IMR-90 (cell line): ENCODE measurements around the gene MBTD1. TPM values are rescaled to one million over a fixed set of nuclear protein-coding genes. Genes with fewer than 3 reads are reported as not detected.

Experiments
- ATAC-seq: fragments of 200-7000 bp; cut with Tn5 transposase; 2 replicates; pipeline ENCODE4 v1.9.1; 2020; ENCODE audit warnings: low read depth, mild to moderate bottlenecking, moderate library complexity
- BruUV-seq: library from RNA; stranded (reverse); fragments of 400-500 nt; replicated peaks from 2 replicates; lab custom pipeline; 2021; lab: Mats Ljungman, UMichigan
- CTCF ChIA-PET: fragments of 300-600 bp; formaldehyde crosslinking; extraction: SDS; loops from one replicate; lab custom pipeline; 2021; ENCODE audit warnings: antibody characterized with exemption; lab: Yijun Ruan, JAX
- POLR2A ChIA-PET: fragments of 300-600 bp; sonication (Branson Sonifier 250); formaldehyde crosslinking; loops from one replicate; lab custom pipeline; 2022; ENCODE audit warnings: antibody characterized with exemption; ENCODE audit not compliant: unreplicated experiment; lab: Charles Lee
- DNase-seq: peaks from one replicate; pipeline ENCODE4 v3.0.0; 2013
- H2AFZ ChIP-seq: replicated peaks from 2 replicates; pipeline ENCODE3; 2013; ENCODE audit warnings: low read length, mild to moderate bottlenecking; ENCODE audit not compliant: poor library complexity
- H2AK5ac ChIP-seq: 2 replicates; pipeline ENCODE4 v1.6.1; 2013; ENCODE audit warnings: low read depth, low read length, inconsistent platforms
- H2AK9ac ChIP-seq: replicated peaks from 2 replicates; pipeline ENCODE3; 2013; ENCODE audit warnings: mild to moderate bottlenecking, low read depth, low read length, moderate library complexity; ENCODE audit not compliant: poor library complexity
- H2BK120ac ChIP-seq: 2 replicates; pipeline ENCODE4 v1.6.1; 2013; ENCODE audit warnings: low read depth, low read length, inconsistent platforms
- H2BK15ac ChIP-seq: 3 replicates; pipeline ENCODE4 v1.6.1; 2013; ENCODE audit warnings: low read depth, low read length, inconsistent platforms
- H2BK20ac ChIP-seq: 2 replicates; pipeline ENCODE4 v1.6.1; 2013; ENCODE audit warnings: low read depth, mild to moderate bottlenecking, inconsistent platforms, low read length, moderate library complexity
- H2BK5ac ChIP-seq: 2 replicates; pipeline ENCODE4 v1.6.1; 2013; ENCODE audit warnings: mild to moderate bottlenecking, low read depth, low read length, inconsistent platforms; ENCODE audit not compliant: poor library complexity, severe bottlenecking
- H3K14ac ChIP-seq: replicated peaks from 2 replicates; pipeline ENCODE4 v1.6.1; 2013; ENCODE audit warnings: low read depth, low read length, inconsistent platforms
- H3K18ac ChIP-seq: 2 replicates; pipeline ENCODE4 v1.6.1; 2013; ENCODE audit warnings: low read depth, low read length, control low read depth
- H3K23ac ChIP-seq: 2 replicates; pipeline ENCODE4 v1.6.1; 2013; ENCODE audit warnings: low read depth, low read length, inconsistent platforms
- H3K27ac ChIP-seq: 2 replicates; pipeline ENCODE4 v1.5.1; 2013; ENCODE audit warnings: mild to moderate bottlenecking, control low read depth, low read length; ENCODE audit not compliant: insufficient read depth
- H3K27me3 ChIP-seq: 2 replicates; pipeline ENCODE4 v1.6.1; 2013; ENCODE audit warnings: low read length; ENCODE audit not compliant: control insufficient read depth, insufficient read depth
- H3K36me3 ChIP-seq: 2 replicates; pipeline ENCODE4 v1.6.1; 2013; ENCODE audit warnings: low read length, mixed read lengths; ENCODE audit not compliant: control insufficient read depth, insufficient read depth
- H3K4ac ChIP-seq: 2 replicates; pipeline ENCODE4 v1.6.1; 2013; ENCODE audit warnings: low read depth, low read length, inconsistent platforms
- H3K4me1 ChIP-seq: 2 replicates; pipeline ENCODE4 v1.6.1; 2013; ENCODE audit warnings: low read length, mixed read lengths; ENCODE audit not compliant: control insufficient read depth, insufficient read depth
- H3K4me2 ChIP-seq: 2 replicates; pipeline ENCODE4 v1.6.1; 2013; ENCODE audit warnings: low read depth, mild to moderate bottlenecking, control low read depth, low read length, moderate library complexity
- H3K4me3 ChIP-seq: 2 replicates; pipeline ENCODE4 v1.5.1; 2013; ENCODE audit warnings: low read depth, mild to moderate bottlenecking, control low read depth, low read length, moderate library complexity; ENCODE audit not compliant: insufficient read depth
- H3K56ac ChIP-seq: 2 replicates; pipeline ENCODE4 v1.6.1; 2013; ENCODE audit warnings: low read length, inconsistent platforms; ENCODE audit not compliant: insufficient read depth; ENCODE audit errors: extremely low read depth
- H3K79me1 ChIP-seq, 2 experiments: 2 replicates each; pipeline ENCODE4 v1.6.1; 2013; ENCODE audit warnings: low read length in 2 of 2, inconsistent platforms in 1 of 2, low read depth in 1 of 2
- H3K9ac ChIP-seq: 2 replicates; pipeline ENCODE4 v1.6.1; 2013; ENCODE audit warnings: low read depth, low read length, control low read depth
- H3K9me1 ChIP-seq: 2 replicates; pipeline ENCODE4 v1.6.1; 2013; ENCODE audit warnings: low read length, inconsistent platforms; ENCODE audit not compliant: insufficient read depth
- H3K9me3 ChIP-seq: 2 replicates; pipeline ENCODE4 v1.6.1; 2013; ENCODE audit warnings: low read length; ENCODE audit not compliant: control insufficient read depth, insufficient read depth
- H4K20me1 ChIP-seq: 2 replicates; pipeline ENCODE4 v1.6.1; 2013; ENCODE audit warnings: low read length, inconsistent platforms; ENCODE audit not compliant: insufficient read depth
- H4K5ac ChIP-seq: 2 replicates; pipeline ENCODE4 v1.6.1; 2013; ENCODE audit warnings: mild to moderate bottlenecking, low read depth, low read length, control low read depth
- H4K8ac ChIP-seq, 2 experiments: 2 replicates each; pipeline ENCODE4 v1.6.1; 2013; ENCODE audit warnings: low read depth in 2 of 2, low read length in 2 of 2, control low read depth in 1 of 2, inconsistent platforms in 1 of 2
- H4K91ac ChIP-seq: 2 replicates; pipeline ENCODE4 v1.6.1; 2013; ENCODE audit warnings: low read depth, low read length, inconsistent platforms; ENCODE audit not compliant: insufficient read depth
- CEBPB ChIP-seq: IDR thresholded peaks from 2 replicates; pipeline ENCODE4 v1.6.1; 2012; ENCODE audit warnings: low read depth, low read length, improper control_type of control experiment
- CHD1 ChIP-seq: IDR thresholded peaks from 2 replicates; pipeline ENCODE4 v1.6.1; 2012; ENCODE audit warnings: low read depth, low read length, improper control_type of control experiment
- FOS ChIP-seq: fragments of 150-350 bp; IDR thresholded peaks from 2 replicates; pipeline ENCODE4 v1.6.1; 2016; ENCODE audit warnings: low read depth, low read length
- MAFK ChIP-seq: IDR thresholded peaks from 2 replicates; pipeline ENCODE4 v1.6.1; 2012; ENCODE audit warnings: low read depth, low read length, improper control_type of control experiment
- MAZ ChIP-seq: IDR thresholded peaks from 2 replicates; pipeline ENCODE4 v1.6.1; 2012; ENCODE audit warnings: low read depth, mild to moderate bottlenecking, low read length, improper control_type of control experiment, moderate library complexity, borderline replicate concordance
- MXI1 ChIP-seq: IDR thresholded peaks from 2 replicates; pipeline ENCODE4 v1.6.1; 2012; ENCODE audit warnings: low read depth, mild to moderate bottlenecking, low read length, moderate library complexity, borderline replicate concordance
- NFE2L2 ChIP-seq: fragments of 150-350 bp; IDR thresholded peaks from 2 replicates; pipeline ENCODE4 v1.6.1; 2016; ENCODE audit warnings: low read depth, mild to moderate bottlenecking, low read length
- POLR2A ChIP-seq: IDR thresholded peaks from 2 replicates; pipeline ENCODE4 v1.6.1; 2012; ENCODE audit warnings: mild to moderate bottlenecking, low read depth, low read length
- RAD21 ChIP-seq: IDR thresholded peaks from 2 replicates; pipeline ENCODE4 v1.6.1; 2012; ENCODE audit warnings: low read length, improper control_type of control experiment
- RCOR1 ChIP-seq: IDR thresholded peaks from 2 replicates; pipeline ENCODE4 v1.6.1; 2012; ENCODE audit warnings: mild to moderate bottlenecking, low read length, improper control_type of control experiment; ENCODE audit not compliant: insufficient replicate concordance
- RFX5 ChIP-seq: IDR thresholded peaks from 2 replicates; pipeline ENCODE4 v1.8.0; 2012; ENCODE audit warnings: low read depth, mild to moderate bottlenecking, low read length, moderate library complexity
- SMC3 ChIP-seq: fragments of 150-350 bp; IDR thresholded peaks from 2 replicates; pipeline ENCODE4 v1.6.1; 2016; ENCODE audit warnings: low read depth, mild to moderate bottlenecking, antibody characterized with exemption, low read length, moderate library complexity
- whole genome bisulfite sequencing, 2 experiments: methylation state at CpG; one replicate each; pipeline versions ENCODE4 v1.1.5 to v1.1.7; 2013; ENCODE audit warnings: missing lambda C conversion rate in 2 of 2; ENCODE audit not compliant: insufficient read length in 1 of 2; ENCODE audit errors: extremely low coverage in 2 of 2; 5-methylcytosine and 5-hydroxymethylcytosine counted together
- dilution Hi-C: fragments of 300-500 bp; cut with HindIII; formaldehyde crosslinking; loops from one replicate; pipeline ENCODE4 v1.14.3; 2018; ENCODE audit warnings: low sequenced_read_pairs; ENCODE audit not compliant: unreplicated experiment
- in situ Hi-C: fragments of 300-500 bp; cut with MboI; formaldehyde crosslinking; loops from 3 replicates; pipeline ENCODE4 v1.14.3; 2019; ENCODE audit warnings: low sequenced_read_pairs, inconsistent platforms, mixed read lengths
- intact Hi-C: fragments of 100-400 bp; cut with micrococcal nuclease; formaldehyde crosslinking; loops from 2 replicates; pipeline ENCODE4 v1.10.0; 2022
- polyA plus RNA-seq, 3 experiments: library from polyadenylated mRNA; depleted of rRNA; stranded (reverse); fragments of >200 nt; gene quantifications; 2 replicates each; pipeline ENCODE4 v1.2.3, GENCODE V29; 2012; ENCODE audit warnings: low replicate concordance in 1 of 3
- total RNA-seq: library from RNA; depleted of rRNA; stranded (reverse); fragments of >200 nt; gene quantifications from 2 replicates; pipeline ENCODE4 v1.2.3, GENCODE V29; 2012
- TF ChIP-seq, protein P1 (sequence below): fragments of 150-350 bp; IDR thresholded peaks from 2 replicates; pipeline ENCODE4 v1.6.1; 2016; ENCODE audit warnings: low read depth, mild to moderate bottlenecking, low read length, moderate library complexity, borderline replicate concordance
- TF ChIP-seq, protein P2 (sequence below): conservative IDR thresholded peaks from 2 replicates; pipeline ENCODE4 v1.5.1; 2012; ENCODE audit warnings: mild to moderate bottlenecking, low read depth, low read length, improper control_type of control experiment

Gene MBTD1
- total and polyA plus RNA-seq, 2 of the 4 experiments (the other 2 are of a cell fraction) = 3.2 to 5.6 TPM

DNA sequence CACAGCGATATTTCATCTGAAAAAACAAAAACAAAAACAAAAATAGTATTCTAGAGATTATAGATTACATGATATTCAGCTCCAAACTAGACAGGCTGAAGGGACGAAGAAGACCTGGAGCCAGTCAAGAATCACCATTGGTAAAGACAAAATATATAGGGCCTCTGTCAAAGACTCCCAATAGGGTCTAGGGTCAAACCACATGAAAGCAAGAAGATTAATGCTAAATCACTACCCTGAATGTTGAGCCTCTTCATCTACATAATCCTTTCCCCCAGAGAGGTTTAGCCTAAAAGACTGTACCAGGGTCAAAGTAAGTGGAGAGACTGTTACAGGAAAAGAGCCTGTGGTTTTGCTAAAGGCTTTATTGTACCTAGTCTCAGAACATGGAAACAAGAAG is 117.3 kb downstream of the MBTD1 start:
- no peak overlapping the region for H4K91ac ChIP-seq
- no peaks in the 10 kb centered on the region for H3K36me3 ChIP-seq
- H4K8ac ChIP-seq = no peak overlapping the region
- no peak overlapping the region for H2AFZ ChIP-seq
- H3K4me2 ChIP-seq = no peak overlapping the region
- H3K4me3 ChIP-seq = no peak overlapping the region
- H4K5ac ChIP-seq = no peak overlapping the region
- H3K4me1 ChIP-seq = no peaks in the 10 kb centered on the region
- no peak overlapping the region for H3K4ac ChIP-seq
- ChIA-PET POLR2A (no interaction called here), CTCF (interaction anchor here (1.5 kb wide), 1 partner anchor 10 kb away, joined by 5 read pairs; the partner anchor contains the start of gene NME1)
- in situ Hi-C loops = loop anchor here (10.0 kb wide), 1 partner anchor 278 kb away; the partner anchor contains the start of gene TOB1
- H2AK5ac ChIP-seq = no peak overlapping the region
- no peak overlapping the region for H2BK20ac ChIP-seq
- no peaks in the 10 kb centered on the region for H3K27me3 ChIP-seq
- H3K9me3 ChIP-seq = no peaks in the 10 kb centered on the region
- no TSS peak for BruUV-seq
- ATAC-seq (no peak), DNase-seq (no peak)
- H3K18ac ChIP-seq = no peak overlapping the region
- no peaks in the 10 kb centered on the region for H4K20me1 ChIP-seq
- no peak overlapping the region for H3K27ac ChIP-seq
- H2BK120ac ChIP-seq = no peak overlapping the region
- dilution Hi-C loops = no loop called here
- no CpG with 5 or more reads among the region's 2 CpGs for WGBS, 2 experiments
- no peak overlapping the region for H2BK5ac ChIP-seq
- TF ChIP-seq, protein P1, sequence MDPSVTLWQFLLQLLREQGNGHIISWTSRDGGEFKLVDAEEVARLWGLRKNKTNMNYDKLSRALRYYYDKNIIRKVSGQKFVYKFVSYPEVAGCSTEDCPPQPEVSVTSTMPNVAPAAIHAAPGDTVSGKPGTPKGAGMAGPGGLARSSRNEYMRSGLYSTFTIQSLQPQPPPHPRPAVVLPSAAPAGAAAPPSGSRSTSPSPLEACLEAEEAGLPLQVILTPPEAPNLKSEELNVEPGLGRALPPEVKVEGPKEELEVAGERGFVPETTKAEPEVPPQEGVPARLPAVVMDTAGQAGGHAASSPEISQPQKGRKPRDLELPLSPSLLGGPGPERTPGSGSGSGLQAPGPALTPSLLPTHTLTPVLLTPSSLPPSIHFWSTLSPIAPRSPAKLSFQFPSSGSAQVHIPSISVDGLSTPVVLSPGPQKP = no peak
- TF ChIP-seq POLR2A (no peak), MAFK (no peak), NFE2L2 (no peak), CHD1 (no peak), MXI1 (no peak), RFX5 (no peak), CEBPB (no peak), FOS (no peak), SMC3 (no peak), MAZ (no peak), RAD21 (no peak), RCOR1 (no peak)
- TF ChIP-seq, protein P2, sequence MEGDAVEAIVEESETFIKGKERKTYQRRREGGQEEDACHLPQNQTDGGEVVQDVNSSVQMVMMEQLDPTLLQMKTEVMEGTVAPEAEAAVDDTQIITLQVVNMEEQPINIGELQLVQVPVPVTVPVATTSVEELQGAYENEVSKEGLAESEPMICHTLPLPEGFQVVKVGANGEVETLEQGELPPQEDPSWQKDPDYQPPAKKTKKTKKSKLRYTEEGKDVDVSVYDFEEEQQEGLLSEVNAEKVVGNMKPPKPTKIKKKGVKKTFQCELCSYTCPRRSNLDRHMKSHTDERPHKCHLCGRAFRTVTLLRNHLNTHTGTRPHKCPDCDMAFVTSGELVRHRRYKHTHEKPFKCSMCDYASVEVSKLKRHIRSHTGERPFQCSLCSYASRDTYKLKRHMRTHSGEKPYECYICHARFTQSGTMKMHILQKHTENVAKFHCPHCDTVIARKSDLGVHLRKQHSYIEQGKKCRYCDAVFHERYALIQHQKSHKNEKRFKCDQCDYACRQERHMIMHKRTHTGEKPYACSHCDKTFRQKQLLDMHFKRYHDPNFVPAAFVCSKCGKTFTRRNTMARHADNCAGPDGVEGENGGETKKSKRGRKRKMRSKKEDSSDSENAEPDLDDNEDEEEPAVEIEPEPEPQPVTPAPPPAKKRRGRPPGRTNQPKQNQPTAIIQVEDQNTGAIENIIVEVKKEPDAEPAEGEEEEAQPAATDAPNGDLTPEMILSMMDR = no peak
- intact Hi-C loops = no loop called here
- no peak overlapping the region for H2AK9ac ChIP-seq
- no peak overlapping the region for H3K14ac ChIP-seq
- no peak overlapping the region for H3K9ac ChIP-seq
- no peak overlapping the region for H3K56ac ChIP-seq
- H2BK15ac ChIP-seq = no peak overlapping the region
- no peak overlapping the region for H3K23ac ChIP-seq
- H3K9me1 ChIP-seq = peaks cover 4% of the 10 kb centered on the region; the same call in 1 of the 2 replicates
- no peaks in the 10 kb centered on the region for H3K79me1 ChIP-seq
